Kidney (tissue), 14 donors: ENCODE results near the gene NCAM2. TPM values are rescaled to one million over a fixed set of nuclear protein-coding genes. Genes with fewer than 3 reads are reported as not detected.
A peak's percentile ranks its signal among the peaks of the same experiment; 100 is the strongest.

Source experiments
- DNase-seq, 5 donors: peaks; one replicate each; pipeline ENCODE4 v3.0.0-alpha.2; 2013 to 2020
- FAIRE-seq: peaks from 2 replicates; lab custom pipeline; 2012; peaks lifted over from hg19 to GRCh38; lab: Jason Lieb, UNC
- H3K27ac ChIP-seq, 2 donors: one replicate each; pipeline ENCODE4 v1.7.0; 2013; ENCODE audit warnings: low read depth in 2 of 2, low read length in 2 of 2, inconsistent platforms in 1 of 2
- H3K27me3 ChIP-seq: one replicate; pipeline ENCODE4 v1.7.1; 2013; ENCODE audit warnings: low read length, inconsistent platforms; ENCODE audit not compliant: control insufficient read depth, insufficient read depth
- H3K36me3 ChIP-seq, 3 donors: one replicate each; pipeline versions ENCODE4 v1.7.0 to v1.7.1; 2013; ENCODE audit warnings: low read length in 3 of 3, control low read depth in 1 of 3, inconsistent platforms in 1 of 3; ENCODE audit not compliant: insufficient read depth in 3 of 3, control insufficient read depth in 2 of 3
- H3K4me1 ChIP-seq, 3 donors: one replicate each; pipeline versions ENCODE4 v1.7.0 to v1.7.1; 2013; ENCODE audit warnings: low read length in 3 of 3, inconsistent platforms in 1 of 3, low read depth in 1 of 3; ENCODE audit not compliant: control insufficient read depth in 2 of 3, insufficient read depth in 2 of 3
- H3K4me3 ChIP-seq, 3 donors: one replicate each; pipeline versions ENCODE4 v1.7.0 to v1.8.1; 2013; ENCODE audit warnings: low read length in 3 of 3, control low read depth in 1 of 3, inconsistent platforms in 1 of 3
- H3K9ac ChIP-seq, 3 donors: one replicate each; pipeline versions ENCODE4 v1.7.0 to v1.7.1; 2013; ENCODE audit warnings: low read length in 3 of 3, control low read depth in 1 of 3, inconsistent platforms in 1 of 3
- H3K9me3 ChIP-seq, 3 donors: one replicate each; pipeline versions ENCODE4 v1.7.0 to v1.7.1; 2013; ENCODE audit warnings: low read length in 3 of 3, control low read depth in 1 of 3, inconsistent platforms in 1 of 3; ENCODE audit not compliant: control insufficient read depth in 2 of 3, insufficient read depth in 1 of 3
- CTCF ChIP-seq: IDR thresholded peaks from 3 replicates; pipeline ENCODE4 v1.5.1; 2012; ENCODE audit warnings: mild to moderate bottlenecking, moderate library complexity, borderline replicate concordance; ENCODE audit not compliant: insufficient read depth; ENCODE audit errors: extremely low read depth
- intact Hi-C: fragments of 100-400 bp; cut with DNase I; formaldehyde crosslinking; loops from one replicate; pipeline ENCODE4 v1.11.1; 2022
- polyA plus RNA-seq: library from polyadenylated mRNA; stranded (reverse); fragments of 350-450 nt; fragmentation: Illumina TruSeq; extraction: RNeasy Lipid Tissue Mini Kit (QIAGEN cat#74804); gene quantifications from one replicate; pipeline ENCODE4 v1.2.3, GENCODE V29; 2014; ENCODE audit warnings: low read depth, low replicate concordance; ENCODE audit not compliant: insufficient read depth
- total RNA-seq: library from RNA; stranded (reverse); fragmentation: NEBNext Ultra II Directional; extraction: Animal tissue kit (Norgen Biotek cat#: 25700); gene quantifications from one replicate; pipeline ENCODE4 v1.2.1, GENCODE V29; 2021
- donor health status: control.
- donor health status: control.
- donor health status: control.
- donor health status: control.
- donor health status: control.
- donor health status: DM: yes; HTN: yes; CAD: no.
- donor health status: Normal renal cell carcinoma (clear cell type).

NCAM2 gene
- total and polyA plus RNA-seq, 2 donors from 2014 or later = 0.13 to 0.82 TPM

GRCh38 chr21:21084179-21084578, 86.0 kb downstream of the NCAM2 start:
- intact Hi-C loops = no loop called here
- DNase-seq (no peak), FAIRE-seq (no peak)
- H3K9ac ChIP-seq = no peak overlapping the region
- no peak overlapping the region for H3K27ac ChIP-seq
- no peaks in the 10 kb centered on the region for H3K36me3 ChIP-seq
- TF ChIP-seq CTCF = no peak
- H3K9me3 ChIP-seq = no peaks in the 10 kb centered on the region
- no peak overlapping the region for H3K4me3 ChIP-seq
- H3K27me3 ChIP-seq = no peaks in the 10 kb centered on the region
- no peaks in the 10 kb centered on the region for H3K4me1 ChIP-seq

GRCh38 chr21:21085206-21085605, 87.0 kb downstream of the NCAM2 start:
- intact Hi-C loops = no loop called here
- Histone ChIP-seq H3K27ac (no peak overlapping the region), H3K9ac (no peak overlapping the region), H3K9me3 (no peaks in the 10 kb centered on the region), H3K4me1 (no peaks in the 10 kb centered on the region), H3K36me3 (no peaks in the 10 kb centered on the region), H3K4me3 (no peak overlapping the region), H3K27me3 (no peaks in the 10 kb centered on the region)
- DNase-seq (peak in 2 of 5 donors; percentile 6 to 9), FAIRE-seq (no peak)
- no peak for TF ChIP-seq CTCF

- Histone ChIP-seq H3K4me3 (no peak overlapping the region), H3K9me3 (no peaks in the 10 kb centered on the region), H3K27ac (no peak overlapping the region), H3K9ac (no peak overlapping the region), H3K36me3 (no peaks in the 10 kb centered on the region), H3K27me3 (no peaks in the 10 kb centered on the region), H3K4me1 (no peaks in the 10 kb centered on the region)
- intact Hi-C loops = no loop called here
- no peak for TF ChIP-seq CTCF
- no peak for DNase-seq
- FAIRE-seq = no peak
These were observed 98.7 kb downstream of the NCAM2 start for GRCh38 chr21:21096956-21097355.

- FAIRE-seq = no peak
- H3K27me3 ChIP-seq = no peaks in the 10 kb centered on the region
- no peaks in the 10 kb centered on the region for H3K9me3 ChIP-seq
- no peaks in the 10 kb centered on the region for H3K36me3 ChIP-seq
- no peak overlapping the region for H3K9ac ChIP-seq
- H3K4me3 ChIP-seq = no peak overlapping the region
- H3K4me1 ChIP-seq = no peaks in the 10 kb centered on the region
- no peak for DNase-seq
- no peak overlapping the region for H3K27ac ChIP-seq
- no peak for TF ChIP-seq CTCF
- intact Hi-C loops = no loop called here
These were observed 99.3 kb downstream of the NCAM2 start for GRCh38 chr21:21097466-21097865.
